Left lung (tissue), 10 donors: ENCODE measurements around the gene GATD1. TPM values are rescaled to one million over a fixed set of nuclear protein-coding genes. Genes with fewer than 3 reads are reported as not detected.

Experiments
- ATAC-seq: fragments of 200-7000 bp; cut with Tn5 transposase; one replicate; pipeline ENCODE4 v1.9.1; 2020; ENCODE audit warnings: moderate library complexity
- DNase-seq, 4 donors: peaks; one replicate each; pipeline ENCODE4 v3.0.0-alpha.2; 2013 to 2020
- H3K27ac ChIP-seq, 2 donors: fragments of 200-600 bp; sonication (generic) in 1 of 2; one replicate each; pipeline versions ENCODE4 v1.5.0 to v1.8.0; 2020 to 2021
- H3K27me3 ChIP-seq, 2 donors: fragments of 200-600 bp; sonication (generic) in 1 of 2; one replicate each; pipeline versions ENCODE4 v1.5.0 to v1.8.0; 2020 to 2021
- H3K36me3 ChIP-seq, 2 donors: fragments of 200-600 bp; sonication (generic) in 1 of 2; one replicate each; pipeline versions ENCODE4 v1.5.0 to v1.8.0; 2020 to 2021
- H3K4me1 ChIP-seq, 2 donors: fragments of 200-600 bp; one replicate each; pipeline ENCODE4 v1.8.0; 2021
- H3K4me3 ChIP-seq, 2 donors: fragments of 200-600 bp; sonication (generic) in 1 of 2; one replicate each; pipeline versions ENCODE4 v1.5.0 to v1.8.0; 2020 to 2021; ENCODE audit warnings: mild to moderate bottlenecking in 1 of 2
- H3K9me3 ChIP-seq, 2 donors: fragments of 200-600 bp; sonication (generic) in 1 of 2; one replicate each; pipeline versions ENCODE4 v1.5.0 to v1.8.0; 2020 to 2021
- CTCF ChIP-seq, 2 donors: fragments of 200-600 bp; sonication (generic) in 1 of 2; IDR thresholded peaks; one replicate each; pipeline versions ENCODE4 v1.5.0 to v1.8.0; 2021; ENCODE audit warnings: antibody characterized with exemption in 2 of 2
- intact Hi-C, 2 donors: fragments of 100-400 bp; cut with DNase I; formaldehyde crosslinking; loops; one replicate each; pipeline versions ENCODE4 v1.11.2 to v1.14.2; 2022
- polyA plus RNA-seq, 6 donors: library from polyadenylated mRNA; unstranded; fragments of 120-200 nt; gene quantifications; one replicate each; pipeline ENCODE4 v1.2.1, GENCODE V29; 2013; ENCODE audit not compliant: insufficient read length in 6 of 6
- total RNA-seq, 2 donors: library from RNA; stranded (reverse); fragmentation: NEBNext Ultra II Directional; extraction: Animal tissue kit (Norgen Biotek cat#: 25700); gene quantifications; one replicate each; pipeline ENCODE4 v1.2.1, GENCODE V29; 2021
- donor health status: DM: no; HTN: yes; CAD: no.
- donor health status: DM: no; HTN: no; CAD: no.

The GATD1 gene
- total and polyA plus RNA-seq, 8 donors: 51.7 to 87.1 (median 64.7) TPM

- ATAC-seq: no peak
- DNase-seq: no peak
- H3K27ac ChIP-seq: no peak overlapping the region
These were observed 24.0 kb upstream of the GATD1 start for GRCh38 chr11:801097-801780.

DNA sequence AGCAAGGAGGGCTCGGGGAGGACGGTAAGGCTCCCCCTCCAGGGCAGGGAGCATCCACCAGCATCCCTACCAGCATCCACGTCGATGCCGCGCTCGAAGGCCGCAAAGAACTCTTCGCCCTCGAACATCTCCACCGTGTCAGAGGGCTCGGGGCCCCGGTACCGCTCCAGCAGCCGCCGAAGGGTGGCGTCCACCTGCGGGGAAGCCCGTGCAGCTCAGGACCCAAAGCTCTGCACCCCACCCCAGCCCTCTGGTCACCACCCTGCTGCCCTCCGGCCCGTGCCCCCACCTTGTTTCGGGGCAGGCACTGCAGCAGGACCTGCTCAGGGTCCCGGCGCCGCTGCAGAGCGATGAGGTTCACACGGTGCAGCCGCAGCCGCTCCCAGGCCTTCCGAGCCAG lies 23.2 kb upstream of the GATD1 start:
- Histone ChIP-seq H3K4me1 (peaks cover 25 to 48% of the 10 kb centered on the region in 2 donors), H3K36me3 (peaks cover 0 to 31% of the 10 kb centered on the region in 2 donors), H3K4me3 (no peak overlapping the region), H3K27ac (no peak overlapping the region), H3K27me3 (no peaks in the 10 kb centered on the region), H3K9me3 (no peaks in the 10 kb centered on the region)
- ATAC-seq (no peak), DNase-seq (no peak)
- intact Hi-C loops: no loop called here
- TF ChIP-seq CTCF (IDR thresholded peaks at IDR 0.05): no peak

More at GRCh38 chr11:801097-801780, 24.0 kb upstream of the GATD1 start:
- Histone ChIP-seq H3K4me1 (peaks cover 24 to 48% of the 10 kb centered on the region in 2 donors), H3K36me3 (peaks cover 0 to 31% of the 10 kb centered on the region in 2 donors), H3K4me3 (no peak overlapping the region), H3K27me3 (no peaks in the 10 kb centered on the region), H3K9me3 (no peaks in the 10 kb centered on the region)
- intact Hi-C loops: no loop called here
- no peak for TF ChIP-seq CTCF (IDR thresholded peaks at IDR 0.05)

GRCh38 chr11:799641-800316 lies 22.5 kb upstream of the GATD1 start:
- H3K27ac ChIP-seq: no peak overlapping the region
- ATAC-seq (no peak), DNase-seq (peak in 1 of 4 donors; percentile 75)
- no peaks in the 10 kb centered on the region for H3K9me3 ChIP-seq
- H3K36me3 ChIP-seq: peaks cover 0 to 31% of the 10 kb centered on the region in 2 donors
- no peak for TF ChIP-seq CTCF (IDR thresholded peaks at IDR 0.05)
- no peaks in the 10 kb centered on the region for H3K27me3 ChIP-seq
- H3K4me3 ChIP-seq: no peak overlapping the region
- H3K4me1 ChIP-seq: peaks cover 31 to 48% of the 10 kb centered on the region in 2 donors
- intact Hi-C loops: no loop called here

GRCh38 chr11:798093-798713 lies 20.9 kb upstream of the GATD1 start, which contains the start of gene SLC25A22:
Gene SLC25A22, minus strand, starts transcription at chr11:798281. Its CDS starts 3,275 bp downstream, at chr11:795006.
- Histone ChIP-seq H3K27ac (peak within 1 kb of the TSS; percentile 67 to 85), H3K9me3 (no peaks in the 10 kb centered on the region), H3K36me3 (peaks cover 0 to 46% of the 10 kb centered on the region in 2 donors), H3K4me3 (peak within 1 kb of the TSS; percentile 75 to 89), H3K4me1 (peaks cover 20 to 42% of the 10 kb centered on the region in 2 donors), H3K27me3 (no peaks in the 10 kb centered on the region)
- peak; percentile 76 to 97 (median 82) for DNase-seq
- ATAC-seq: peak; percentile 73
- intact Hi-C loops: no loop called here
- peak; percentile 91 to 93 for TF ChIP-seq CTCF (IDR thresholded peaks at IDR 0.05)
